Stimulated activated CD8-positive, alpha-beta memory T cell treated with anti-CD3 and anti-CD28 coated beads, Interleukin-4, amount 100 ng/mL, for 48 hours (primary cell): ENCODE data around the gene CLDN19.

Experiments
- DNase-seq: peaks from one replicate; pipeline ENCODE4 v3.0.0-alpha.2; 2020

The CLDN19 gene

GRCh38 chr1:42692911-42693310 is 47.1 kb downstream of the CLDN19 start:
- DNase-seq: no peak

DNA sequence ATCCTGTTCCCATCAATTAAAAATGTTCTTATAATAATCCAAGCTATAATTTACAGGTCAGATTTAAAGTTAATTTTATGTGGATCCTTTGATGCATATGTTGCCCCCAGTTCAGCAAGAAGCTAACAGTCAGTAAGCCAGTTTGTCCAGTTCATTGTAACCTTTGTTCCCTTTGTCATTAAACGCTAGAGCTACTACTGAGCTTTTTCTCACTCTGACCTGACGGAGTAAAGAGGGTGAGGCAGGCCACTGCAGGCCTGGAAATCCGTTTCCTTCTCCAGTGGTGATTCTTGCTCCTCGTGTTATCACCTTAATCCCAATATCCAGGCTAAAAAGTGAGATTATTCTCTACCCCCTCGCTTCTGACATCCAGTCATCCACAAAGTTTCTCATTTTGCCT is 47.6 kb downstream of the CLDN19 start:
- DNase-seq: no peak

GRCh38 chr1:42691157-42691498 is 48.9 kb downstream of the CLDN19 start:
- DNase-seq: no peak

DNA sequence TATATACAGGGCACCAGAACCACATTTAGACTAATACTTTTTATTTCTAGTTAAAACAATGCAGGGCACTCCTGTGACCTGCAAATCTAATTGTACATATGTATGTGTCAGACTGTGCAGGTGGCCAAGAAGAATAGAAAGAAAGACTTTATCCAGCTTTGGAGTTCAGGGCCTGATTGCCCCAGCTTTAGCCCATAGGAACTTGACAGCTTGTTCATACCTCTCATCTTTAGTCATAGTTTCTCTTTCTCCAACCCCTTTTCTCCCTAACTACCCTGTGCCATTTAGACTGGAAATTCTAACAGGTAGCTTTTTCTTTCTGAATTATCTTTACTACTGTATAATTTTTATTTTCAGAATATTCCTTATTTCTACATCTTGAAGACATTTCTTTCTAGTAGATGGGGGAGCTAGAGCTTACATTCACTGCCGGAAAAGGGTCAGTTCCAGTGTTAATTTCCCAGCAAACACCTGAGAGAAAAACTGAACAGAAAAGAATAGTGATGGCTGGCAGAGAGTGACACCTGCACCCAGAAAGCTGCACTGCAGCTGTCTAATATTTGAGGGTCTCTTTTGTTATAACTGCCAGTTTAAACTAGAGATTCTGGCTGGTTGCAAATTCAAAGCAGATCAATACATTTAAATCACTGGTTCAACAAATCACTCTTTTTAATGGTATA is 49.4 kb downstream of the CLDN19 start:
- DNase-seq: no peak

DNA sequence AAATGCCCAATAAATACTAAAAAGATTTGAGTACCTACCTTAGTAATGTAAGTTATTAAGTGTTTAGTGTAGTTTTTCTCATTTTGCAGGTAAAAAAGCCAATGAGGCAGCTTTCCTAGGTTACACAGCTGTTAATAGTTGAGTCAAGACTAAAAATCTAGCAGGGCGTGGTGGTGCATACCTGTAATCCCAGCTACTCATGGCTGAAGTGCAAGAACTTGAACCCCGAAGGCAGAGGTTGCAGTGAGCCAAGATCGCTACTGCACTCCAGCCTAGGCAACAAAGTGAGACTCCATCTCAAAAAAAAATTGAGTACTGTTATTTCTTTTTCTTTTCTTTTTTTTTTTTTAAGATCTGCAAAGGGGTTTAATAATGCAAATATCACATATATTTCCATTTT is 50.1 kb downstream of the CLDN19 start:
- DNase-seq: no peak

- DNase-seq: no peak
These were observed 53.6 kb downstream of the CLDN19 start for GRCh38 chr1:42686418-42686817.

GRCh38 chr1:42684139-42684538 is 55.9 kb downstream of the CLDN19 start:
- peak; percentile 47 for DNase-seq
